ENCODE data around the gene BAK1. TPM values are rescaled to one million over a fixed set of nuclear protein-coding genes. Genes with fewer than 3 reads are reported as not detected.
A peak's percentile ranks its signal among the peaks of the same experiment; 100 is the strongest.

Gene BAK1
- total and polyA plus RNA-seq, 2 of the 13 experiments (the other 11 are each of a cell fraction or from before 2014, with no cell fraction given), result 15.0 to 23.8 TPM

- peak; percentile 73 for TF ChIP-seq FOXA3 (CRISPR knock-in tag; IDR thresholded peaks at IDR 0.05)
- 0 out of 4 replicates have a peak, but pooled peaks of 1 of the 2 experiments have one; percentile 12 for TF ChIP-seq MAFK (conservative IDR thresholded peaks at IDR 0.05 in 1 of 2, IDR thresholded peaks at IDR 0.05 in 1 of 2; ENCODE audit: low read length in 2 of 2)
- peak; percentile 73; the same call in 1 of the 2 replicates for TF ChIP-seq MAZ (IDR thresholded peaks at IDR 0.05; ENCODE audit: borderline replicate concordance, low read depth, low read length)
- peak; percentile 87; the same call in 1 of the 2 replicates for TF ChIP-seq MAZ (CRISPR knock-in tag; IDR thresholded peaks at IDR 0.05; ENCODE audit: low read depth)
- no peak for TF ChIP-seq ZNF543 (CRISPR knock-in tag; IDR thresholded peaks at IDR 0.05)
- TF ChIP-seq, protein P1, sequence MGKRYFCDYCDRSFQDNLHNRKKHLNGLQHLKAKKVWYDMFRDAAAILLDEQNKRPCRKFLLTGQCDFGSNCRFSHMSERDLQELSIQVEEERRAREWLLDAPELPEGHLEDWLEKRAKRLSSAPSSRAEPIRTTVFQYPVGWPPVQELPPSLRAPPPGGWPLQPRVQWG (CRISPR knock-in tag; IDR thresholded peaks at IDR 0.05; ENCODE audit: borderline replicate concordance, low read depth), result no peak
- no peak for TF ChIP-seq ZNF577 (CRISPR knock-in tag; IDR thresholded peaks at IDR 0.05; ENCODE audit: borderline replicate concordance, low read depth)
- TF ChIP-seq ZNF205 (CRISPR knock-in tag; IDR thresholded peaks at IDR 0.05), result no peak
- no peak for TF ChIP-seq DMAP1 (CRISPR knock-in tag; IDR thresholded peaks at IDR 0.05)
- no peak for TF ChIP-seq MLLT10 (CRISPR knock-in tag; IDR thresholded peaks at IDR 0.05)
- TF ChIP-seq ZNF619 (CRISPR knock-in tag; IDR thresholded peaks at IDR 0.05), result peak; percentile 72
- TF ChIP-seq TBX2 (CRISPR knock-in tag; IDR thresholded peaks at IDR 0.05; ENCODE audit: borderline replicate concordance), result peak; percentile 92
- TF ChIP-seq MXD4 (CRISPR knock-in tag; IDR thresholded peaks at IDR 0.05), result no peak
- TF ChIP-seq ZFY (CRISPR knock-in tag; IDR thresholded peaks at IDR 0.05), result no peak; the same call in 1 of the 2 replicates
- no peak for TF ChIP-seq NFYC (CRISPR knock-in tag; IDR thresholded peaks at IDR 0.05)
- no peak for TF ChIP-seq ZNF12 (CRISPR knock-in tag; IDR thresholded peaks at IDR 0.05)
- TF ChIP-seq SIX4 (CRISPR knock-in tag; IDR thresholded peaks at IDR 0.05), result no peak
- no peak for TF ChIP-seq ATF6 (CRISPR knock-in tag; conservative IDR thresholded peaks at IDR 0.05)
- TF ChIP-seq, protein P2, sequence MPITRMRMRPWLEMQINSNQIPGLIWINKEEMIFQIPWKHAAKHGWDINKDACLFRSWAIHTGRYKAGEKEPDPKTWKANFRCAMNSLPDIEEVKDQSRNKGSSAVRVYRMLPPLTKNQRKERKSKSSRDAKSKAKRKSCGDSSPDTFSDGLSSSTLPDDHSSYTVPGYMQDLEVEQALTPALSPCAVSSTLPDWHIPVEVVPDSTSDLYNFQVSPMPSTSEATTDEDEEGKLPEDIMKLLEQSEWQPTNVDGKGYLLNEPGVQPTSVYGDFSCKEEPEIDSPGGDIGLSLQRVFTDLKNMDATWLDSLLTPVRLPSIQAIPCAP (CRISPR knock-in tag; IDR thresholded peaks at IDR 0.05; ENCODE audit: low read depth), result no peak
- TF ChIP-seq, protein P3, sequence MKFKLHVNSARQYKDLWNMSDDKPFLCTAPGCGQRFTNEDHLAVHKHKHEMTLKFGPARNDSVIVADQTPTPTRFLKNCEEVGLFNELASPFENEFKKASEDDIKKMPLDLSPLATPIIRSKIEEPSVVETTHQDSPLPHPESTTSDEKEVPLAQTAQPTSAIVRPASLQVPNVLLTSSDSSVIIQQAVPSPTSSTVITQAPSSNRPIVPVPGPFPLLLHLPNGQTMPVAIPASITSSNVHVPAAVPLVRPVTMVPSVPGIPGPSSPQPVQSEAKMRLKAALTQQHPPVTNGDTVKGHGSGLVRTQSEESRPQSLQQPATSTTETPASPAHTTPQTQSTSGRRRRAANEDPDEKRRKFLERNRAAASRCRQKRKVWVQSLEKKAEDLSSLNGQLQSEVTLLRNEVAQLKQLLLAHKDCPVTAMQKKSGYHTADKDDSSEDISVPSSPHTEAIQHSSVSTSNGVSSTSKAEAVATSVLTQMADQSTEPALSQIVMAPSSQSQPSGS (CRISPR knock-in tag; IDR thresholded peaks at IDR 0.05), result peak; percentile 49; the same call in 1 of the 2 replicates
- TF ChIP-seq HMG20B (CRISPR knock-in tag; conservative IDR thresholded peaks at IDR 0.05), result no peak
- TF ChIP-seq ZNF607 (CRISPR knock-in tag; IDR thresholded peaks at IDR 0.05; ENCODE audit: borderline replicate concordance), result peak; percentile 45; the same call in 1 of the 2 replicates
- TF ChIP-seq EP300 (IDR thresholded peaks at IDR 0.05; ENCODE audit: low read depth in 2 of 2, low read length in 2 of 2), result peak; percentile 37 to 91
- TF ChIP-seq EP300 (CRISPR knock-in tag; IDR thresholded peaks at IDR 0.05; ENCODE audit: borderline replicate concordance), result no peak
- TF ChIP-seq PITX1 (CRISPR knock-in tag; IDR thresholded peaks at IDR 0.05), result 0 out of 2 replicates have a peak, but pooled peaks have one; percentile 16
- 0 out of 2 replicates have a peak, but pooled peaks have one; percentile 37 for TF ChIP-seq GTF3A (CRISPR knock-in tag; conservative IDR thresholded peaks at IDR 0.05)
- TF ChIP-seq FOXM1 (CRISPR knock-in tag; IDR thresholded peaks at IDR 0.05), result no peak
Measured at GRCh38 chr6:33589731-33590530, 9.9 kb upstream of the BAK1 start (continued).

All from HepG2 (cell line).